ENCODE results near the gene ABCC5. TPM values are rescaled to one million over a fixed set of nuclear protein-coding genes. Genes with fewer than 3 reads are reported as not detected.
"Not testable (repeated sequence)": the region's sequence is repeated elsewhere in the genome, so short reads cannot be mapped to it uniquely, and the experiment has no call there.

Gene ABCC5
- total RNA-seq, 1 donor from 2014 or later: 61.2 TPM

DNA sequence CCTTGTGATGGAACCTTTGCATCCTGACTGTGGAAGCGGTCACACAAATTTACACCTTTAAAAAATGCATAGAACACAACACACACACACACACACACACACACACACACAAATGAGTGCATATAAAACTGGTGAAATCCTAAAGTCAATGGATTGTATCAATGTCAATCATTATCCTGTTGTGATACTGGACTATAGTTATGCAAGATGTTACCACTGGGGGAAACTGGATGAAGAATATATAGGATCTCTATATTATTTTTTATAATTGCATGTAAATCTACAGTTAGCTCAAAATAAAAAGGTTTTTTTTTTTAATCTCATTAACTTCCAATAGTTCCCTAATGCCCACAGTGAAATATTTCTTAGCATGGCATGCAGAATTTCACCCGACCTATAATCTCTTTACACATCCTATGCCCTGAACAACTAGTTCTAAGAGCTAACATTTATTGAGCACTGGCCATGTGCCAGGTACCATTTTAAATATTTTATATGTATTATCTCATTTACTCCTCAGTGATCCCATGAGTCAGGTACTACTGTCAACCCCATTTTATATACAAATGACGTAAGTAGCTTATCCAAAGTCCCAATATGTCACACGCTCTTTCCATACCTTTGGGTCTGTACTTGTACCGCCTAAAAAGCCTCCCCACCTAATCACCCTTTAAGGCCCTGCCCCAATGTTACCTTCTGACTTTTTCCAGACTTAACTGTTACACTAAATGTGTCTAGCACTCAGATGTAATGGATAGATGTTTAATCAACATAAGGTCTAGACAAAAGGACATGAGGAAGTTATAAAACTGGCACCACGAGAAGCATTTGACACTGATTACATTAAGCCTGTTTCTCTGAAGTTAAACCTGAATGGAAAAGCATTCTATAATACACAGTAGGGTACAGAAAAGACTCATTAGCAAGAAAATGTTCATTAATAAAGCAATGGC, 5.5 kb downstream of the ABCC5 start:
- Mint-ChIP-seq H3K27ac (no peak overlapping the region), H3K36me3 (peaks cover 32% of the 10 kb centered on the region)

DNA sequence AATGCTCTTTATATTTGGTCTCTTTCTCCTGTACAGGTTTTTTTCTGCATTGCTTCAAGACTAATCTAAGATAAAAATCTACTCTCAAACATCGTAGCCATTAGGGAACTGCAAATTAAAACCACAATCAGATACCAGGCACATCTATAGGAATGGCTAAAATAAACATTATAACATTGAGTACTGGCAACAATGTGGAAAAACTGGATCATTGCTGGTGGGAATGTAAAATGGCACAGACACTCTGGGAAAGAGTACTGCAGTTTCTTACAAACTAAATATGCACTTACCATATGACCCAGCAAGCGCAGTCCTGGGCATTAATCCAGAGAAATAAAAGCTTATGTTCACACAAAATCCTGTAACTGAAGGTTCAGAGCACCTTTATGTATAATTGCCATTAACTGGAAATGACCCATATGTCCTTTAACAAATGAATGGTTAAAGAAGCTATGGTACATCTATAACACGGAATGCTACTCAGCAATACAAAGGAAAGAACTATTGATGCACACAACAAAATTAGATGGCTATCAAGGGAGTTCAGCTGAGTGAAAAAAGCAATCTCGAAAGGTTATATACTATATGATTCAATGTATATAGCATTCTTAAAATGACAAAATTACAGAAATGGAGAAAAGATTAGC, 6.3 kb downstream of the ABCC5 start:
- H3K27ac Mint-ChIP-seq: peak overlapping the region; percentile 15
- TF ChIP-seq, protein P1, sequence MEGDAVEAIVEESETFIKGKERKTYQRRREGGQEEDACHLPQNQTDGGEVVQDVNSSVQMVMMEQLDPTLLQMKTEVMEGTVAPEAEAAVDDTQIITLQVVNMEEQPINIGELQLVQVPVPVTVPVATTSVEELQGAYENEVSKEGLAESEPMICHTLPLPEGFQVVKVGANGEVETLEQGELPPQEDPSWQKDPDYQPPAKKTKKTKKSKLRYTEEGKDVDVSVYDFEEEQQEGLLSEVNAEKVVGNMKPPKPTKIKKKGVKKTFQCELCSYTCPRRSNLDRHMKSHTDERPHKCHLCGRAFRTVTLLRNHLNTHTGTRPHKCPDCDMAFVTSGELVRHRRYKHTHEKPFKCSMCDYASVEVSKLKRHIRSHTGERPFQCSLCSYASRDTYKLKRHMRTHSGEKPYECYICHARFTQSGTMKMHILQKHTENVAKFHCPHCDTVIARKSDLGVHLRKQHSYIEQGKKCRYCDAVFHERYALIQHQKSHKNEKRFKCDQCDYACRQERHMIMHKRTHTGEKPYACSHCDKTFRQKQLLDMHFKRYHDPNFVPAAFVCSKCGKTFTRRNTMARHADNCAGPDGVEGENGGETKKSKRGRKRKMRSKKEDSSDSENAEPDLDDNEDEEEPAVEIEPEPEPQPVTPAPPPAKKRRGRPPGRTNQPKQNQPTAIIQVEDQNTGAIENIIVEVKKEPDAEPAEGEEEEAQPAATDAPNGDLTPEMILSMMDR (conservative IDR thresholded peaks at IDR 0.05): no peak

More for the DNA sequence above, 5.5 kb downstream of the ABCC5 start:
- DNase-seq (ENCODE audit: extremely low spot score, unreplicated experiment): no peak
- H3K27me3 Mint-ChIP-seq: no peaks in the 10 kb centered on the region
- no peak overlapping the region for H3K4me3 Mint-ChIP-seq
- TF ChIP-seq, protein P1 (conservative IDR thresholded peaks at IDR 0.05): no peak
- H3K4me1 Mint-ChIP-seq (ENCODE audit: unreplicated experiment): peaks cover 28% of the 10 kb centered on the region
- no peaks in the 10 kb centered on the region for H3K9me3 Mint-ChIP-seq

DNA sequence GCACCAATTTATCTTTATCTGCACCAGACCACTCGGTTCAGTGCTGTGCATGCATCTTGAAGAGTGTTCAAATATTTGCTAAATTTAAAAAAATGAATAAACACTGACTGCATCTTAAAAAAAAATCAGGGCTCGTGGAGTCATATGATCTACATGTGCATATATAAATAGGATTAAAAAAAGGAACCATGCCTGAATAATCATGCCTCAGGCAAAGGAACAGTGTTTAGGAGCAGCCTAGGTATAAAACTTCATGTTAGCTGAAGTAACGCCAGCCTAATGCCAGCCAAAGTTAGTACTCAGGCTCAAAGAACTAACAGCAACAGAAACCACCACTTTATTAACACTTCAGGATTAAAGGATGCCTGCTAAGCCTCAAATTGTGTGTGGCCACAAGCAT, 9.5 kb downstream of the ABCC5 start:
- no peak for DNase-seq (ENCODE audit: extremely low spot score, unreplicated experiment)
- Mint-ChIP-seq H3K4me1 (ENCODE audit: unreplicated experiment) (peaks cover 27% of the 10 kb centered on the region), H3K9me3 (no peaks in the 10 kb centered on the region), H3K36me3 (peaks cover 31% of the 10 kb centered on the region), H3K27me3 (no peaks in the 10 kb centered on the region), H3K4me3 (no peak overlapping the region), H3K27ac (peak overlapping the region; percentile 65)
- TF ChIP-seq, protein P1 (conservative IDR thresholded peaks at IDR 0.05): no peak

More for the DNA sequence above, 6.3 kb downstream of the ABCC5 start:
- H3K4me3 Mint-ChIP-seq: no peak overlapping the region
- DNase-seq (ENCODE audit: extremely low spot score, unreplicated experiment): no peak
- H3K27me3 Mint-ChIP-seq: no peaks in the 10 kb centered on the region
- H3K36me3 Mint-ChIP-seq: peaks cover 32% of the 10 kb centered on the region
- no peaks in the 10 kb centered on the region for H3K9me3 Mint-ChIP-seq
- peaks cover 28% of the 10 kb centered on the region for H3K4me1 Mint-ChIP-seq (ENCODE audit: unreplicated experiment)

GRCh38 chr3:184007143-184007813, 10.4 kb downstream of the ABCC5 start:
- not testable (repeated sequence) for DNase-seq (ENCODE audit: extremely low spot score, unreplicated experiment); H3K4me3 Mint-ChIP-seq; H3K27me3 Mint-ChIP-seq; H3K9me3 Mint-ChIP-seq; H3K27ac Mint-ChIP-seq
- peaks cover 25% of the 10 kb centered on the region for H3K36me3 Mint-ChIP-seq
- H3K4me1 Mint-ChIP-seq (ENCODE audit: unreplicated experiment): peaks cover 32% of the 10 kb centered on the region

- H3K27ac Mint-ChIP-seq: peak overlapping the region; percentile 88
- H3K27me3 Mint-ChIP-seq: no peaks in the 10 kb centered on the region
- H3K4me3 Mint-ChIP-seq: peak overlapping the region; percentile 66
- peaks cover 18% of the 10 kb centered on the region for H3K36me3 Mint-ChIP-seq
- peak; percentile 74 for DNase-seq (ENCODE audit: extremely low spot score, unreplicated experiment)
- H3K4me1 Mint-ChIP-seq (ENCODE audit: unreplicated experiment): peaks cover 32% of the 10 kb centered on the region
- TF ChIP-seq, protein P1 (conservative IDR thresholded peaks at IDR 0.05): no peak
- H3K9me3 Mint-ChIP-seq: no peaks in the 10 kb centered on the region
These were observed 11.7 kb downstream of the ABCC5 start for GRCh38 chr3:184005941-184006507.
